ENCODE data around the gene BTN2A1.

GRCh38 chr6:26457806-26458688, at the start of gene BTN2A1:
- TF ChIP-seq POLR2A (IDR thresholded peaks at IDR 0.05): peak in 2 of 3 donors; percentile 64 to 68
- peak in 1 of 7 experiments; percentile 0 for TF ChIP-seq CTCF (IDR thresholded peaks at IDR 0.05)

Data from body of pancreas (tissue), 4 donors.